22Rv1 (cell line): ENCODE results near the gene NCK2.

ENCODE experiments used
- CTCF ChIP-seq: fragments of 450-650 bp; IDR thresholded peaks from 2 replicates; pipeline ENCODE4 v1.5.1; 2017; ENCODE audit warnings: mild to moderate bottlenecking
- ZFX ChIP-seq: fragments of 450-650 bp; IDR thresholded peaks from 2 replicates; pipeline ENCODE4 v1.6.1; 2017; ENCODE audit warnings: antibody characterized with exemption, borderline replicate concordance

- no peak for TF ChIP-seq CTCF
- no peak for TF ChIP-seq ZFX
These were observed 68.3 kb downstream of the NCK2 start for GRCh38 chr2:105813045-105813315.
